Muscle of arm (tissue), 12 donors: ENCODE measurements around the gene ZBTB24. TPM values are rescaled to one million over a fixed set of nuclear protein-coding genes. Genes with fewer than 3 reads are reported as not detected.

Experiments used
- DNase-seq: peaks from one replicate; pipeline ENCODE4 v3.0.0-alpha.2; 2013
- polyA plus RNA-seq, 12 donors: library from polyadenylated mRNA; unstranded; fragments of 120-200 nt; gene quantifications; one replicate each; pipeline ENCODE4 v1.2.1, GENCODE V29; 2013; ENCODE audit not compliant: insufficient read length in 12 of 12

The ZBTB24 gene
- polyA plus RNA-seq, 12 donors = 4.9 to 8.9 (median 5.8) TPM; not detected in 1

GRCh38 chr6:109429496-109429895 is 53.5 kb downstream of the ZBTB24 start:
- peak; percentile 16 for DNase-seq

GRCh38 chr6:109428889-109429477 is 54.0 kb downstream of the ZBTB24 start:
- peak; percentile 86 for DNase-seq

DNA sequence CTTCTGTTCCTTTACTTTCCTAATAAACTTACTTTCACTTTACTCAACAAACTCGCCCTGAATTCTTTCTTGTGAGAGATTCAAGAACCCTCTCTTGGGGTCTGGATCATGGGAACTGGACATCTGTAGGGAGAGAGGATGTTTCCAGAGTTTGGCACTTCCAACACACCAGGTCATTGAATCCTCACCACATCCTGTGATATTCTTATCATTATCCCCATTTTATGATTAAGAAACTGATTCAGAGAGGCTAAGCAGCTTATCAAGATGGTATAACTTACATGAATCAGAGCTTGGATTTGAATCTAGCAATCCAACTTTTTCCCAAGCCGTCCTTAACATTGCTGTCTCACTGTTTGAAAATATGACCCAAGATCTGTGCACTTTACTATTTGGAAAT is 58.1 kb downstream of the ZBTB24 start:
- DNase-seq = no peak

DNA sequence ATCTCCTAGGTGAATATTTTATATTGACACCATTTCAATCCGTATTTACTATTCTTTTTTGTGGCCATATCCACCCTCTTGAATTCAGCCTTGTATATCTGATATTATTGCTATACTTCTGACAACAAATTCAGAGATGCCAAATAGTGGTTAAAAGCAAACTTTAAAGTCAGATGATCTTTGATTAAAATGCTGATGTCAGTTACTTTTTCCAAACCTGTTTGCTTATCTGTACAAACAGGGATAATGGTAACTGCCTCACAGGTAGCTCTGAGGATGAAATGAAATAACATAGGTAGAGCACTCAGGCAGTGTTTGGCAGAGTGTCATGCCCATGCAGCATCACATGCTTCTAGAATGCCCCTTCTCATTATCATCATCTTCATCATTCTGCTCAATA is 61.8 kb downstream of the ZBTB24 start:
- no peak for DNase-seq

GRCh38 chr6:109420751-109421150 is 62.3 kb downstream of the ZBTB24 start:
- no peak for DNase-seq

- no peak for DNase-seq
These were observed 65.4 kb downstream of the ZBTB24 start for GRCh38 chr6:109417646-109418045.

Other genes with a start within 250 kb of the ZBTB24 start
- 100 to 1,000 TPM in 11 of 12 donors, not detected in 1; 225 to 405 (median 292) TPM for gene CD164, start 100.8 kb downstream of the ZBTB24 start, polyA plus RNA-seq
- 10 to 100 TPM in 1 of 12 donors, 1 to 10 TPM in 9, not detected in 2; 5.5 to 10.8 (median 6.4) TPM for gene PPIL6, start 42.6 kb downstream of the ZBTB24 start, polyA plus RNA-seq
- gene SMPD2, start 42.5 kb downstream of the ZBTB24 start, polyA plus RNA-seq = 1 to 10 TPM in 10 of 12 donors, not detected in 2; 3.4 to 9.9 (median 5.1) TPM
- gene MICAL1, start 27.4 kb downstream of the ZBTB24 start, polyA plus RNA-seq = 10 to 100 TPM in 11 of 12 donors, not detected in 1; 38.4 to 86.5 (median 53.5) TPM
- 1 to 10 TPM in 10 of 12 donors, not detected in 2; 6.3 to 8.2 (median 7.7) TPM for gene AK9, start 208.0 kb upstream of the ZBTB24 start, polyA plus RNA-seq
- gene FIG4, start 208.1 kb upstream of the ZBTB24 start, polyA plus RNA-seq = 10 to 100 TPM in 9 of 12 donors, 1 to 10 TPM in 2, not detected in 1; 9.7 to 15.7 (median 12.3) TPM